RWPE2 (cell line): ENCODE measurements around the gene KIFC3.

ENCODE experiments used
- ATAC-seq: fragments of 200-7000 bp; cut with Tn5 transposase; 3 replicates; pipeline ENCODE4 v1.9.1; 2021; ENCODE audit warnings: low read depth
- DNase-seq: peaks from one replicate; pipeline ENCODE4 v3.0.0-alpha.2; 2020; ENCODE audit warnings: low spot score
- H3K27ac ChIP-seq: fragments of 450-650 bp; 2 replicates; pipeline ENCODE4 v1.5.1; 2017; ENCODE audit warnings: mild to moderate bottlenecking; ENCODE audit not compliant: poor library complexity, severe bottlenecking
- H3K27me3 ChIP-seq: fragments of 250-450 bp; sonication (Bioruptor Pico); 2 replicates; pipeline ENCODE4 v1.5.1; 2021; ENCODE audit warnings: mild to moderate bottlenecking, moderate library complexity; ENCODE audit not compliant: insufficient read depth, poor library complexity, severe bottlenecking
- H3K36me3 ChIP-seq: fragments of 250-450 bp; sonication (Bioruptor Pico); 2 replicates; pipeline ENCODE4 v1.5.1; 2020; ENCODE audit warnings: low read depth, mild to moderate bottlenecking, moderate library complexity
- H3K4me1 ChIP-seq: fragments of 250-450 bp; sonication (Bioruptor Pico); 2 replicates; pipeline ENCODE4 v1.5.1; 2021; ENCODE audit warnings: mild to moderate bottlenecking, moderate library complexity; ENCODE audit not compliant: insufficient read depth, poor library complexity, severe bottlenecking
- H3K4me3 ChIP-seq: fragments of 250-450 bp; sonication (Bioruptor Pico); 2 replicates; pipeline ENCODE4 v1.5.1; 2021; ENCODE audit warnings: mild to moderate bottlenecking, moderate library complexity; ENCODE audit not compliant: severe bottlenecking
- H3K9me3 ChIP-seq: fragments of 250-450 bp; sonication (Bioruptor Pico); 2 replicates; pipeline ENCODE4 v1.5.1; 2021; ENCODE audit warnings: mild to moderate bottlenecking, moderate library complexity; ENCODE audit not compliant: severe bottlenecking
- CTCF ChIP-seq: fragments of 450-650 bp; IDR thresholded peaks from one replicate; pipeline ENCODE4 v1.5.1; 2017; ENCODE audit warnings: mild to moderate bottlenecking, moderate library complexity; ENCODE audit not compliant: poor library complexity, severe bottlenecking

KIFC3 gene

GRCh38 chr16:57800200-57801097 lies 1.8 kb downstream of the KIFC3 start:
- Histone ChIP-seq H3K4me1 (peaks cover 50% of the 10 kb centered on the region), H3K4me3 (peak overlapping the region; percentile 79), H3K27ac (peak overlapping the region; percentile 87), H3K36me3 (peaks cover 22% of the 10 kb centered on the region), H3K9me3 (no peaks in the 10 kb centered on the region), H3K27me3 (no peaks in the 10 kb centered on the region)
- TF ChIP-seq CTCF = no peak
- ATAC-seq (no peak), DNase-seq (no peak)

- DNase-seq (no peak), ATAC-seq (no peak)
- no peak for TF ChIP-seq CTCF
- Histone ChIP-seq H3K4me3 (no peak overlapping the region), H3K9me3 (no peaks in the 10 kb centered on the region), H3K4me1 (peaks cover 50% of the 10 kb centered on the region), H3K27ac (peak overlapping the region; percentile 87), H3K36me3 (peaks cover 29% of the 10 kb centered on the region), H3K27me3 (no peaks in the 10 kb centered on the region)
Observed at GRCh38 chr16:57799600-57800199, 2.6 kb downstream of the KIFC3 start.

GRCh38 chr16:57798953-57799599 lies 3.2 kb downstream of the KIFC3 start:
- Histone ChIP-seq H3K4me1 (peaks cover 50% of the 10 kb centered on the region), H3K36me3 (peaks cover 35% of the 10 kb centered on the region), H3K4me3 (no peak overlapping the region), H3K27ac (peak overlapping the region; percentile 87), H3K27me3 (no peaks in the 10 kb centered on the region), H3K9me3 (no peaks in the 10 kb centered on the region)
- TF ChIP-seq CTCF = no peak
- DNase-seq = no peak
- no peak for ATAC-seq

GRCh38 chr16:57798267-57798810 lies 4.0 kb downstream of the KIFC3 start:
- Histone ChIP-seq H3K4me1 (peaks cover 49% of the 10 kb centered on the region), H3K27me3 (no peaks in the 10 kb centered on the region), H3K27ac (peak overlapping the region; percentile 87), H3K9me3 (no peaks in the 10 kb centered on the region), H3K4me3 (peak overlapping the region; percentile 1), H3K36me3 (peaks cover 42% of the 10 kb centered on the region)
- DNase-seq (no peak), ATAC-seq (no peak)
- TF ChIP-seq CTCF = no peak
